AG09309 (cell line): ENCODE data around the gene NKTR.
"Not testable (repeated sequence)": the region's sequence is repeated elsewhere in the genome, so short reads cannot be mapped to it uniquely, and the experiment has no call there.

Experiments used
- DNase-seq: peaks from one replicate; pipeline ENCODE4 v3.0.0-alpha.2; 2010; ENCODE audit warnings: low read depth
- H3K4me3 ChIP-seq: 2 replicates; pipeline ENCODE4 v1.5.1; 2011; ENCODE audit warnings: mild to moderate bottlenecking, low read depth, low read length, moderate library complexity; ENCODE audit not compliant: control insufficient read depth
- TF ChIP-seq, protein P1 (sequence below): IDR thresholded peaks from 2 replicates; pipeline ENCODE4 v1.5.1; 2011; ENCODE audit warnings: mild to moderate bottlenecking, low read depth, low read length, inconsistent platforms; ENCODE audit not compliant: insufficient read depth, control insufficient read depth; ENCODE audit errors: missing control alignments

Gene NKTR

DNA sequence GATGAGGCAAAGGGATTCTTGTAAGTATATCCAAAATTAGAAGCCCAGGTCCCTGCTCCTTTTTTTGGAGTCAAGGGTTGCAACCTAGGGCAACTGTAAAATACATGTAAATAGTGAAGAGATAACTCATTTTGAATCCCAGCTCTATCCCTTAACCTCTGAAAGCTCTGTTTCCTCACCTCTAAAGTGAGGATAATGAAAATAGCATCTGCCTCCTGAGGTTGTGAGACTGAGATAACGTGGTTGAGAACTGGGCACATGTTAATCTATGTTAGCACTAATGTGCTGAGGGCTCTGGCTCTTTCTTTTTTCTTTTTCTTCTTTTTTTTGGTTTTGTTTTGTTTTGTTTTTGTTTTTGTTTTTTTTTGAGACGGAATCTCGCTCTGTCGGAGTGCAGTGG lies 4.8 kb upstream of the NKTR start:
- no peak for DNase-seq
- no peak overlapping the region for H3K4me3 ChIP-seq
- TF ChIP-seq, protein P1, sequence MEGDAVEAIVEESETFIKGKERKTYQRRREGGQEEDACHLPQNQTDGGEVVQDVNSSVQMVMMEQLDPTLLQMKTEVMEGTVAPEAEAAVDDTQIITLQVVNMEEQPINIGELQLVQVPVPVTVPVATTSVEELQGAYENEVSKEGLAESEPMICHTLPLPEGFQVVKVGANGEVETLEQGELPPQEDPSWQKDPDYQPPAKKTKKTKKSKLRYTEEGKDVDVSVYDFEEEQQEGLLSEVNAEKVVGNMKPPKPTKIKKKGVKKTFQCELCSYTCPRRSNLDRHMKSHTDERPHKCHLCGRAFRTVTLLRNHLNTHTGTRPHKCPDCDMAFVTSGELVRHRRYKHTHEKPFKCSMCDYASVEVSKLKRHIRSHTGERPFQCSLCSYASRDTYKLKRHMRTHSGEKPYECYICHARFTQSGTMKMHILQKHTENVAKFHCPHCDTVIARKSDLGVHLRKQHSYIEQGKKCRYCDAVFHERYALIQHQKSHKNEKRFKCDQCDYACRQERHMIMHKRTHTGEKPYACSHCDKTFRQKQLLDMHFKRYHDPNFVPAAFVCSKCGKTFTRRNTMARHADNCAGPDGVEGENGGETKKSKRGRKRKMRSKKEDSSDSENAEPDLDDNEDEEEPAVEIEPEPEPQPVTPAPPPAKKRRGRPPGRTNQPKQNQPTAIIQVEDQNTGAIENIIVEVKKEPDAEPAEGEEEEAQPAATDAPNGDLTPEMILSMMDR = no peak

- not testable (repeated sequence) for H3K4me3 ChIP-seq, DNase-seq
Measured at GRCh38 chr3:42597098-42597497, 3.4 kb upstream of the NKTR start.

GRCh38 chr3:42600958-42601675 lies 631 bp downstream of the NKTR start:
- DNase-seq = peak; percentile 7
- TF ChIP-seq, protein P1 = peak; percentile 21
- peak overlapping the region; percentile 70 for H3K4me3 ChIP-seq

GRCh38 chr3:42601896-42602581 lies 1.6 kb downstream of the NKTR start:
- TF ChIP-seq, protein P1 = peak; percentile 10
- DNase-seq = no peak
- H3K4me3 ChIP-seq = peak overlapping the region; percentile 70

DNA sequence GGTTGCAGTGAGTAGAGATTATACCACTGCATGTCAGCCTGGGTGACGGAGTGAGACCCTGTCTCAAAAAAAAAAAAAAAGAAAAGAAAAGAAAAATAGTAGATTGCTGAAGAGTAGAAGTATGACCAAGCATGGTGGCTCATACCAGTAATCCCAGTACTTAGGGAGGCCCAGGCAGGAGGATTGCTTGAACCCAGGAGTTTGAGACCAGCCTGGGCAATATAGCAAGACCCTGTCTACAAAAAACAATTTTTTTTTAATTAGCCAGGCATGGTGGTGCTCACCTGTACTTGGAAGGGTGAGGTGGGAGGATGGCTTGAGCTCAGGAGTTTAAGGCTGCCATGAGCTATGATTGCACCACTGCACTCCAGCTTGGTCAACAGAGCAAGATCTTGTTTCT lies 2.5 kb downstream of the NKTR start:
- DNase-seq = no peak

GRCh38 chr3:42605546-42606173 lies 5.2 kb downstream of the NKTR start:
- TF ChIP-seq, protein P1 = no peak
- H3K4me3 ChIP-seq = no peak overlapping the region
- DNase-seq = no peak

More for the DNA sequence above, 2.5 kb downstream of the NKTR start:
- H3K4me3 ChIP-seq = no peak overlapping the region
- TF ChIP-seq, protein P1 = no peak

DNA sequence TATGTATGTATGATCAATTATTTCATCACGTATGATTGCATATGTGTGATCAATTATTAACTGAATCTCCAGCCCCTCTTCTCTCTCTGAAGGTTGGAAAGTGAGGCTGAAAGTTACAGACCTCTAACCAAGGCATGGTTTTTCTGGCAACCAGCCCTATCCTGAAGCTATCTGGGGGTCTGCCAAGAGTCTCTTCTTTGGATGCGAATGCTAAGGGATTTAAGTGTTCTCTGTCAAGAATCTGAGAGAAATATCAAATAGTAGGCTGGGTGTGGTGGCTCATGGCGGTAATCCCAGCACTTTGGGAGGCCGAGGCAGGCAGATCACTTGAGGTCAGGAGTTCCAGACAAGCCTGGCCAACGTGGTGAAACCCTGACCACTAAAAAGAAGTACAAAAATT lies 8.1 kb downstream of the NKTR start:
- DNase-seq = no peak
- no peak overlapping the region for H3K4me3 ChIP-seq
- TF ChIP-seq, protein P1 = no peak
